ENCODE results near the gene TMEM143. TPM values are rescaled to one million over a fixed set of nuclear protein-coding genes. Genes with fewer than 3 reads are reported as not detected.

Gene TMEM143
- total and polyA plus RNA-seq, 2 donors (not counting 3 experiments of a cell fraction or from before 2014, with no cell fraction given), result 5.4 to 7.3 TPM

DNA sequence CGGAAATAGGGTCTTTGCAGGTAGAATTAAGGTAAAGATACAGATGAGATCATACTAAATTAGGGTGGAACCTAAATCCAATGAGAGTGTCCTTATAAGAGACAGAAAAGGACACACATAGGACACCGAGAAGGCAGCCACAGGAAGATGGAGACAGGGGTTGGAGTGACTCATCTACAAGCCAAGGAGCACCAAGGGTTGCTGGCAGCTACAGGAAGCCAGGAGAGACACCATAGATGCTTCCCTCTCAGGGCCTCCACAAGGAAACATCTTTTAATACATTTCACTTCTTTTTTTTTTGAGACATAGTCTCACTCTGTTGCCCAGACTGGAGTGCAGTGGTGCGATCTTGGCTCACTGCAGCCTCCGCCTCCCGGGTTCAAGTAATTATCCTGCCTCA is 10.1 kb downstream of the TMEM143 start:
- no peak overlapping the region for H2AFZ ChIP-seq (ENCODE audit: low read depth, low read length)
- ChIA-PET CTCF (interaction anchor here (1.2 kb wide), 1 partner anchor 20 kb away, joined by 3 read pairs; no protein-coding TSS in a partner anchor), POLR2A (no interaction called here)
- no TSS peak for BruUV-seq (replicated peaks)
- H3K4me1 ChIP-seq (ENCODE audit: control insufficient read depth, extremely low read depth, insufficient read depth, low read length), result no peaks in the 10 kb centered on the region
- H3K79me2 ChIP-seq (ENCODE audit: control insufficient read depth, insufficient read depth, low read length), result no peaks in the 10 kb centered on the region
- DNase-seq (ENCODE audit: low read depth, low spot score), result no peak
- intact Hi-C loops (cut with micrococcal nuclease) (no loop called here), dilution Hi-C loops (cut with MboI; ENCODE audit: extremely low pct_ligation_motif_present, low sequenced_read_pairs) (no loop called here)
- no peak overlapping the region for H3K9ac ChIP-seq (replicated peaks; ENCODE audit: extremely low read depth, insufficient read depth, low read length)
- no peak overlapping the region for H3K27ac ChIP-seq (ENCODE audit: insufficient read depth, low read depth, low read length)
- no peaks in the 10 kb centered on the region for H3K36me3 ChIP-seq (ENCODE audit: control insufficient read depth in 2 of 2, extremely low read depth in 1 of 2, insufficient read depth in 2 of 2, low read length in 2 of 2)
- FAIRE-seq, result no peak
- no peak overlapping the region for H3K4me2 ChIP-seq (ENCODE audit: insufficient read depth, low read length)
- H3K9me3 ChIP-seq (replicated peaks; ENCODE audit: control insufficient read depth, insufficient read depth, low read length), result no peaks in the 10 kb centered on the region
- H3K27me3 ChIP-seq (ENCODE audit: control insufficient read depth in 2 of 2, insufficient read depth in 2 of 2, low read length in 2 of 2), result no peaks in the 10 kb centered on the region
- TF ChIP-seq FOS (IDR thresholded peaks at IDR 0.05; ENCODE audit: borderline replicate concordance, insufficient read depth, low read length), result peak; percentile 37
- no peak for TF ChIP-seq CTCF (IDR thresholded peaks at IDR 0.05; ENCODE audit: extremely low read depth in 1 of 2, insufficient read depth in 1 of 2, low read depth in 1 of 2, low read length in 2 of 2)
- no peak for TF ChIP-seq JUN (IDR thresholded peaks at IDR 0.05; ENCODE audit: borderline replicate concordance, insufficient read depth, insufficient read length, low read depth)
- no peak overlapping the region for H3K4me3 ChIP-seq (replicated peaks in 1 of 3; ENCODE audit: insufficient read depth in 1 of 3, low read depth in 1 of 3, low read length in 3 of 3)
- no peaks in the 10 kb centered on the region for H3K9me1 ChIP-seq (replicated peaks; ENCODE audit: control insufficient read depth, extremely low read depth, insufficient read depth, low read length)
- no peaks in the 10 kb centered on the region for H4K20me1 ChIP-seq (replicated peaks; ENCODE audit: control insufficient read depth, extremely low read depth, insufficient read depth, low read length)

DNA sequence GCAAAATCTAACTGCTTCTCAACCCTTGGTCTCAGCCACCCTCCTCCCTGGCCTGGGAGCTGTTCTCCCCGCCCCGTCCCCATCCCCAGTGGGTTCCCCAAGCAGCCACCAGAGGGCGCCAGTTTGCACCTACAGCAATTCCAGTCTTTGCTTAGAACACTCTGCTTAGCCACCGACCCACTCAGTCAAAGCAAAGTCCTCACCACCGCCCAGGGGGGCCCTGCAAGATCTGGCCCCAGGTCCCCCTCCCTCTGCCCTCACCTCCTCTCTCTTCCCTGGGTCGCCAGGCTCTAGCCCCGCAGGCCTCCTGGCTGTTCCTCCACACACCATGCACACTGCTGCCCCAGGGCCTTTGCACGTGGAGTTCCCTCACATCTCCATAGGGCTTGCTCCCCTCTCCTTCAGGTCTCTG is 12.4 kb downstream of the TMEM143 start:
- peak; percentile 68 for FAIRE-seq

More for the DNA sequence above, 12.4 kb downstream of the TMEM143 start:
- Histone ChIP-seq H3K9me1 (replicated peaks; ENCODE audit: control insufficient read depth, extremely low read depth, insufficient read depth, low read length) (no peaks in the 10 kb centered on the region), H4K20me1 (replicated peaks; ENCODE audit: control insufficient read depth, extremely low read depth, insufficient read depth, low read length) (no peaks in the 10 kb centered on the region), H3K27ac (ENCODE audit: insufficient read depth, low read depth, low read length) (no peak overlapping the region), H3K4me1 (ENCODE audit: control insufficient read depth, extremely low read depth, insufficient read depth, low read length) (no peaks in the 10 kb centered on the region), H3K27me3 (ENCODE audit: control insufficient read depth in 2 of 2, insufficient read depth in 2 of 2, low read length in 2 of 2) (no peaks in the 10 kb centered on the region), H3K4me3 (replicated peaks in 1 of 3; ENCODE audit: insufficient read depth in 1 of 3, low read depth in 1 of 3, low read length in 3 of 3) (no peak overlapping the region), H3K9me3 (replicated peaks; ENCODE audit: control insufficient read depth, insufficient read depth, low read length) (no peaks in the 10 kb centered on the region), H3K36me3 (ENCODE audit: control insufficient read depth in 2 of 2, extremely low read depth in 1 of 2, insufficient read depth in 2 of 2, low read length in 2 of 2) (no peaks in the 10 kb centered on the region), H3K79me2 (ENCODE audit: control insufficient read depth, insufficient read depth, low read length) (no peaks in the 10 kb centered on the region), H2AFZ (ENCODE audit: low read depth, low read length) (no peak overlapping the region), H3K4me2 (ENCODE audit: insufficient read depth, low read length) (no peak overlapping the region), H3K9ac (replicated peaks; ENCODE audit: extremely low read depth, insufficient read depth, low read length) (no peak overlapping the region)
- BruUV-seq (replicated peaks), result no TSS peak
- ChIA-PET CTCF (interaction anchor here (0.6 to 2.8 kb wide), 26 partner anchors 10 to 257 kb away, joined by 3 to 29 read pairs (median 4); partner anchors contain the start of genes GRWD1, KDELR1, SYNGR4 and TMEM143), POLR2A (no interaction called here)
- dilution Hi-C loops (cut with MboI; ENCODE audit: extremely low pct_ligation_motif_present, low sequenced_read_pairs) (no loop called here), intact Hi-C loops (cut with micrococcal nuclease) (no loop called here)
- TF ChIP-seq MYC (IDR thresholded peaks at IDR 0.05; ENCODE audit: low read depth, low read length), result no peak
- TF ChIP-seq CTCF (IDR thresholded peaks at IDR 0.05; ENCODE audit: extremely low read depth in 1 of 2, insufficient read depth in 1 of 2, low read depth in 1 of 2, low read length in 2 of 2), result peak; percentile 82 to 90
- no peak for TF ChIP-seq FOS (IDR thresholded peaks at IDR 0.05; ENCODE audit: borderline replicate concordance, insufficient read depth, low read length)
- no peak for TF ChIP-seq JUN (IDR thresholded peaks at IDR 0.05; ENCODE audit: borderline replicate concordance, insufficient read depth, insufficient read length, low read depth)
- no peak for TF ChIP-seq POLR2A (IDR thresholded peaks at IDR 0.05; ENCODE audit: low read depth, low read length)
- no peak for TF ChIP-seq POLR2AphosphoS5 (IDR thresholded peaks at IDR 0.05; ENCODE audit: insufficient read depth, low read depth, low read length)
- TF ChIP-seq EZH2 (IDR thresholded peaks at IDR 0.05; ENCODE audit: borderline replicate concordance, low read depth, low read length, severe bottlenecking), result no peak
- TF ChIP-seq GATA2 (IDR thresholded peaks at IDR 0.05; ENCODE audit: insufficient read depth, insufficient read length, low read depth, low read length), result no peak
- TF ChIP-seq, protein P1, sequence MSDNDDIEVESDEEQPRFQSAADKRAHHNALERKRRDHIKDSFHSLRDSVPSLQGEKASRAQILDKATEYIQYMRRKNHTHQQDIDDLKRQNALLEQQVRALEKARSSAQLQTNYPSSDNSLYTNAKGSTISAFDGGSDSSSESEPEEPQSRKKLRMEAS (IDR thresholded peaks at IDR 0.05; ENCODE audit: insufficient read depth, insufficient read length), result no peak
- DNase-seq (ENCODE audit: low read depth, low spot score), result peak; percentile 57
